SH-SY5Y (cell line): ENCODE results near the gene NELFB.

ENCODE experiments used
- GATA2 ChIP-seq: IDR thresholded peaks from 2 replicates; pipeline ENCODE4 v1.6.1; 2011; ENCODE audit warnings: mild to moderate bottlenecking, low read depth, low read length
- GATA3 ChIP-seq: IDR thresholded peaks from 2 replicates; pipeline ENCODE4 v1.6.1; 2011; ENCODE audit warnings: low read depth, mild to moderate bottlenecking, low read length, moderate library complexity

- no peak for TF ChIP-seq GATA2
- TF ChIP-seq GATA3: no peak
These were observed 41.8 kb downstream of the NELFB start for GRCh38 chr9:137296670-137297664.
